Naive B cell (primary cell): ENCODE data around the gene IL26. TPM values are rescaled to one million over a fixed set of nuclear protein-coding genes. Genes with fewer than 3 reads are reported as not detected.
"Not testable (repeated sequence)": the region's sequence is repeated elsewhere in the genome, so short reads cannot be mapped to it uniquely, and the experiment has no call there.

Experiments
- ATAC-seq, 2 donors: fragments of 150-1000 bp; cut with Tn5 transposase; 2 replicates each; pipeline ENCODE4 v1.10.0; 2021; ENCODE audit warnings: low read depth in 2 of 2, mild to moderate bottlenecking in 2 of 2, moderate library complexity in 2 of 2
- DNase-seq: peaks from one replicate; pipeline ENCODE4 v3.0.0; 2022
- H3K27ac Mint-ChIP-seq, 6 donors: one replicate each; pipeline ENCODE4 v1.8.0; 2020 to 2022; ENCODE audit warnings: mild to moderate bottlenecking in 6 of 6, mixed read lengths in 6 of 6, moderate library complexity in 5 of 6, inconsistent platforms in 2 of 6
- H3K27me3 Mint-ChIP-seq, 3 donors: one replicate each; pipeline ENCODE4 v1.8.0; 2021 to 2022; ENCODE audit warnings: mixed read lengths in 3 of 3, mild to moderate bottlenecking in 1 of 3
- H3K36me3 Mint-ChIP-seq, 2 donors: one replicate each; pipeline ENCODE4 v1.8.0; 2020 to 2022; ENCODE audit warnings: mixed read lengths in 2 of 2, inconsistent platforms in 1 of 2, mild to moderate bottlenecking in 1 of 2
- H3K4me1 Mint-ChIP-seq, 3 donors: one replicate each; pipeline ENCODE4 v1.8.0; 2020 to 2022; ENCODE audit warnings: mixed read lengths in 3 of 3, inconsistent platforms in 1 of 3, mild to moderate bottlenecking in 1 of 3, moderate library complexity in 1 of 3
- H3K4me3 Mint-ChIP-seq, 8 donors: one replicate each; pipeline ENCODE4 v1.8.0; 2020 to 2022; ENCODE audit warnings: mild to moderate bottlenecking in 8 of 8, mixed read lengths in 8 of 8, moderate library complexity in 8 of 8, inconsistent platforms in 2 of 8
- H3K9me3 Mint-ChIP-seq, 7 donors: one replicate each; pipeline ENCODE4 v1.8.0; 2020 to 2022; ENCODE audit warnings: mixed read lengths in 7 of 7, mild to moderate bottlenecking in 5 of 7, inconsistent platforms in 2 of 7, moderate library complexity in 1 of 7
- polyA plus RNA-seq, 6 donors: library from polyadenylated mRNA; unstranded; fragments of 300-500 nt; fragmentation: Illumina TruSeq; gene quantifications; one replicate each; pipeline ENCODE4 v1.2.3, GENCODE V29; 2021; ENCODE audit warnings: low read depth in 6 of 6

IL26 gene
- polyA plus RNA-seq, 6 donors from 2014 or later, result not detected

GRCh38 chr12:68235576-68235975 lies 10.0 kb upstream of the IL26 start:
- Mint-ChIP-seq H3K36me3 (no peaks in the 10 kb centered on the region), H3K4me3 (peak overlapping the region in 4 of 8 donors; percentile 6 to 94 (median 62)), H3K27ac (peak overlapping the region in 2 of 6 donors; percentile 2 to 22), H3K4me1 (peaks cover 17 to 25% (median 21%) of the 10 kb centered on the region in 3 donors), H3K27me3 (no peaks in the 10 kb centered on the region), H3K9me3 (no peaks in the 10 kb centered on the region)
- ATAC-seq, result no peak
- no peak for DNase-seq

DNA sequence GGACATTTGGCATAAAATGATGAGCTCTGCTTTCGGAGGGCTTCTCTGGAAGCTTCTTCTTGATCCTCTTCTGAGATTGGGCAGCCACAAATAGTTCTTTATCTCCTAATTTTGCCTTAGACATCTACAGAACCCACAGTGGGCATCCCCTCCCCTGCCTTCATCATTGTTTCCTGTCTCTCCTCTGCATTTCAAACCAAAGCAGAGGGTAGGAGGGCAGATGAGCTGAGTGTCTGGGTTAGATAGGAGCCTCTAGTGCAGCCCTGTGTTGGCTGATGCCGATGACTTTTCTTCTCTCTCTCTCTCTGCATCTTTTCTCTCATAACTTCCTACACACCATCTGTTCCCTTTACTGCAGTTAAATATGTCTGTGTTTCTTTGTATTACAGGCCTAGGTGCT lies 8.5 kb upstream of the IL26 start:
- Mint-ChIP-seq H3K4me1 (peaks cover 16 to 20% (median 19%) of the 10 kb centered on the region in 3 donors), H3K4me3 (no peak overlapping the region), H3K27me3 (no peaks in the 10 kb centered on the region), H3K27ac (peak overlapping the region in 1 of 6 donors; percentile 6), H3K9me3 (no peaks in the 10 kb centered on the region), H3K36me3 (no peaks in the 10 kb centered on the region)
- ATAC-seq, result no peak
- DNase-seq, result no peak

DNA sequence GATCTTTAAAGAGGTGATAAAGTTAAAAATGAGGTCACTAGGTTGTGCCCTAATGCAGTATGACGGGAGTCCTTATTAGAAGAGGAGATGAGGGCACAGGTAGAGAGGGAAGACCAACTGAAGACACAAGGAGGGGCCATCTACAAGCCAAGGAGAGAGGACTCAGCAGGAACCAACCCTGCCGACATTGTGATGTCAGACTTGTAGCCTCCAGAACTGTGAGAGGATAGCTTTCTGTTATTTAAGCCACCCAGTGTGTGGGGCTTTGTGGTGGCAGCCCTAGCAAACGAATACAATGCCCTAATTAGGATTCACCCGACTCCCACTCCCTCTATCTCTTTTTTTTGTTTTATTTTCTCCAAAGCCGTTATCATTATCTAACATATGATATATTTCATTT lies 7.9 kb upstream of the IL26 start:
- ATAC-seq (no peak), DNase-seq (no peak)
- H3K27ac Mint-ChIP-seq, result peak overlapping the region in 1 of 6 donors; percentile 30
- no peaks in the 10 kb centered on the region for H3K36me3 Mint-ChIP-seq
- no peaks in the 10 kb centered on the region for H3K9me3 Mint-ChIP-seq
- peaks cover 16 to 20% (median 19%) of the 10 kb centered on the region in 3 donors for H3K4me1 Mint-ChIP-seq
- no peak overlapping the region for H3K4me3 Mint-ChIP-seq
- H3K27me3 Mint-ChIP-seq, result no peaks in the 10 kb centered on the region

DNA sequence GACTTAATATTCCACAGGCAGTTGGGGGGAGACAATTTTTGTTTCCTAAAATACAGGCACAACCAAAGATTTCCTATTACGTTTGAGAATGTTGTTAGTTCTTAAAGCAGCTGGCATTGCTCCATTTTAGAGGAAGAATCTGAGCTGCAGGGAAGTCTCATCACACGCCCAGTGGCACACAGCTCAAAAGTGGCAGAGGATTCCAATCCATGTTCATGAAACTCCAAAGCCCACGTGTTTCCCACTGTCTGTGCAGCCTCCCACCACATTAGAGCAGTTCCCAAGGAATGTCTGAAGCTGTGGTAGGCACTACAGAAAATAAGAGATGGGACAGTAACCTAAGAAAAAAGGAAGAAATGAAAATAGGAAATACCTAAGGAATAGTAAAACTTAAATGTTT lies 6.1 kb upstream of the IL26 start:
- Mint-ChIP-seq H3K9me3 (no peaks in the 10 kb centered on the region), H3K27ac (no peak overlapping the region), H3K4me3 (no peak overlapping the region), H3K36me3 (no peaks in the 10 kb centered on the region), H3K27me3 (no peaks in the 10 kb centered on the region), H3K4me1 (peaks cover 2 to 7% (median 7%) of the 10 kb centered on the region in 3 donors)
- DNase-seq, result no peak
- ATAC-seq, result no peak

GRCh38 chr12:68231229-68231628 lies 5.6 kb upstream of the IL26 start:
- no peak overlapping the region for H3K4me3 Mint-ChIP-seq
- DNase-seq (no peak), ATAC-seq (no peak)
- no peaks in the 10 kb centered on the region for H3K27me3 Mint-ChIP-seq
- no peaks in the 10 kb centered on the region for H3K36me3 Mint-ChIP-seq
- H3K27ac Mint-ChIP-seq, result no peak overlapping the region
- H3K4me1 Mint-ChIP-seq, result peaks cover 0 to 5% (median 4%) of the 10 kb centered on the region in 3 donors
- H3K9me3 Mint-ChIP-seq, result no peaks in the 10 kb centered on the region

DNA sequence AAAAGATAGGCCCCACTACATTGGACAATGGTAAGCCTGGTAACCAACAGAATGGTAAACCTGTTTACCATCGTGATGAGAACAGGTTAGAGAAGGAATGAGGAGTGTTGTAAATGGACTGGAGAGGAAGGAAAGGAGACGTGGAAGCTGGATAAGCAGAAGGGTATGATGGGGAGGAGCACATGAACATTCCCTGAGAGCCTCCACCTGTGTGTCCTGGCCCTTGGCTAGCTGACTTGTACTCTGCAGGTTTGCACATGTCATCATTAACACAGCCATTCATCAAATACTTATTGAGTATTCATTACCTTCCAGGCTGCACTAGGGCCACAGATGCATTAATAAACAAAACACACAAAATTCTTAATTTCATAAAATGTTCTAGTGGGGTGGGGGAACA lies 4.3 kb upstream of the IL26 start:
- H3K4me1 Mint-ChIP-seq, result no peaks in the 10 kb centered on the region

DNA sequence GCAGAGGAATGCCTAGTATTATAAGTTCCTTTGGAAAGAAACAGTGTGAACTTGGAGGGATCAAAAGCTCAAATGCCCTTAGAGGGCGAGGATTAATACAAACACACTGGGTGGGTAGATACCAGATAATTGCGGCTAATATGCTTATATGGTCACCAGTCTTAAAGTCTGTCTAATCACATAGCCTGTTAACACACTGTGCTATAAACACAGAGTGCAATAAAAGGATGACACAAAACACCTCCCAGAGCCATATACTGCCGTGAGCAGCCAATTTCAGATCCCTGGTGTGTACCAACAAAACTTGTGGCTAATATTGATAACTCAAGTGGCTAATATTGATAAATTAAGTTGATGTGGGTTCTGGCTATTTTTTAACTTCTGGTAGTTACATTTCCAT lies 1.7 kb upstream of the IL26 start:
- no peak for DNase-seq
- H3K27ac Mint-ChIP-seq, result no peak overlapping the region
- peaks cover 0 to 5% (median 0%) of the 10 kb centered on the region in 3 donors for H3K27me3 Mint-ChIP-seq
- H3K4me3 Mint-ChIP-seq, result no peak overlapping the region
- H3K36me3 Mint-ChIP-seq, result no peaks in the 10 kb centered on the region
- no peaks in the 10 kb centered on the region for H3K9me3 Mint-ChIP-seq
- no peak for ATAC-seq
- H3K4me1 Mint-ChIP-seq, result peaks cover 4 to 7% (median 6%) of the 10 kb centered on the region in 3 donors

More for the DNA sequence above, 4.3 kb upstream of the IL26 start:
- no peaks in the 10 kb centered on the region for H3K36me3 Mint-ChIP-seq
- ATAC-seq (no peak), DNase-seq (no peak)
- no peak overlapping the region for H3K27ac Mint-ChIP-seq
- no peak overlapping the region for H3K4me3 Mint-ChIP-seq
- H3K27me3 Mint-ChIP-seq, result no peaks in the 10 kb centered on the region
- no peaks in the 10 kb centered on the region for H3K9me3 Mint-ChIP-seq

- H3K4me3 Mint-ChIP-seq, result no peak overlapping the region
- peaks cover 0 to 5% (median 0%) of the 10 kb centered on the region in 3 donors for H3K27me3 Mint-ChIP-seq
- H3K9me3 Mint-ChIP-seq, result no peaks in the 10 kb centered on the region
- DNase-seq (no peak), ATAC-seq (no peak)
- no peak overlapping the region for H3K27ac Mint-ChIP-seq
- H3K36me3 Mint-ChIP-seq, result no peaks in the 10 kb centered on the region
- peaks cover 4 to 7% (median 6%) of the 10 kb centered on the region in 3 donors for H3K4me1 Mint-ChIP-seq
These were observed 861 bp downstream of the IL26 start for GRCh38 chr12:68224613-68225285.

DNA sequence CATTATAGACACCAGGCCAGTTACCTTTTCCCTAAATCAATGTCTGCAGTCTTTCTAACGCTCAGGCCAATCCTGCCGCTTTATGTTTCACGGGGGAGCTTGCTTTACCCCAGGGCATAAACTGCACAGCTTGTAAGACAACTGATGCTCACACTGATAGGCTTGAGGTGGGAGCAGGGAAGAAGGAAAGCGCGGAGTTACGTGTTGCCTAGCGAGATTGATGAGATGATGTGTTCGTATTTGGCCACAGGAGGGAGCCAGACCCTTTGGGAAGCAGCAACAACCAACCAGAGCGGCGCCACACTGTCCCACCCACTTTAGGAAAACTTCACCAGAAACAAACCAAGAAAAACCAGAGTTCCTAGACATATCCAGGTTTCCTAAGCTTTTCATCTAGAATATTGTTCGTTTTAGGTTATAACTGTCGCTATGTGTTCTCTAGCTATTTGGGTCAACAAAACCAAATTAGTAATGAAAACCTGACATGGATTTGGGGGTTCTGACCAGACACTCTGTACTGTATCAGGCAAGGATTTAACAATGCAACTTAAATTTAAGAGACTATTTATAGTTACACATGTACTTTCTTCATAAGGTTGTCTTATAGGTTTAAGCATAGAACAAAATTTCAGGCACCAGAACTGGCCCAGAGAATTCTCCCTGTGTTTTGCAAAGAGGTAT lies 2.4 kb downstream of the IL26 start:
- peaks cover 0 to 5% (median 0%) of the 10 kb centered on the region in 3 donors for H3K27me3 Mint-ChIP-seq
- peak; percentile 60 for DNase-seq
- ATAC-seq, result peak; percentile 99

DNA sequence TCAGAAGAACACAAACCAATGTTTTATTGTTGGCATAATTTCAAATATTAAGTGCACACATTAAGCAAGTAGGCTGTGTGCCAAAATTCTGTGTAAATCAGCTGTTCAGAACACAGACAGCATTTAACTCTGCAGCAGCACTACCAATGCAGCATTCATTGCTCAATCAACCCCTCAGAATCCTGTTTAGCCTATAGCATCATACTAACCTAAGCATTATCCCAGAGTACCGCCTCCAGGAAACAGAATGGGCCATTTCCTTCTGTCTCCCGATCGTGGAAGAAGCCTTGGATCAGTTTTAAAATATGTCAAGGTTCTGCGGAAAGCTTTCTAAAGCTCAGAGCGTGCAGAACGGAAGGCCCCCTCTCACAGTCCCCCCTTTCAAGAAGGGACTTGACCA lies 3.3 kb downstream of the IL26 start:
- Mint-ChIP-seq H3K27me3 (peaks cover 0 to 10% (median 5%) of the 10 kb centered on the region in 3 donors), H3K27ac (no peak overlapping the region)

More for the DNA sequence above, 2.4 kb downstream of the IL26 start:
- H3K4me1 Mint-ChIP-seq, result peaks cover 4 to 7% (median 6%) of the 10 kb centered on the region in 3 donors
- no peak overlapping the region for H3K27ac Mint-ChIP-seq
- H3K9me3 Mint-ChIP-seq, result no peaks in the 10 kb centered on the region
- H3K4me3 Mint-ChIP-seq, result peak overlapping the region in 2 of 8 donors; percentile 9 to 75
- no peaks in the 10 kb centered on the region for H3K36me3 Mint-ChIP-seq

GRCh38 chr12:68221497-68221896 lies 4.1 kb downstream of the IL26 start:
- DNase-seq, result no peak
- H3K9me3 Mint-ChIP-seq, result no peaks in the 10 kb centered on the region
- H3K4me1 Mint-ChIP-seq, result peaks cover 4 to 7% (median 6%) of the 10 kb centered on the region in 3 donors
- H3K27ac Mint-ChIP-seq, result no peak overlapping the region
- no peak overlapping the region for H3K4me3 Mint-ChIP-seq
- no peak for ATAC-seq
- no peaks in the 10 kb centered on the region for H3K36me3 Mint-ChIP-seq
- peaks cover 0 to 10% (median 5%) of the 10 kb centered on the region in 3 donors for H3K27me3 Mint-ChIP-seq

More for the DNA sequence above, 3.3 kb downstream of the IL26 start:
- Mint-ChIP-seq H3K4me1 (peaks cover 4 to 7% (median 6%) of the 10 kb centered on the region in 3 donors), H3K9me3 (no peaks in the 10 kb centered on the region), H3K4me3 (no peak overlapping the region), H3K36me3 (no peaks in the 10 kb centered on the region)
- no peak for DNase-seq
- no peak for ATAC-seq

GRCh38 chr12:68210875-68211274 lies 14.7 kb downstream of the IL26 start:
- peak overlapping the region in 2 of 6 donors; percentile 0 to 22 for H3K27ac Mint-ChIP-seq
- no peak for ATAC-seq
- DNase-seq, result no peak
- H3K4me3 Mint-ChIP-seq, result no peak overlapping the region
- peaks cover 6 to 10% (median 9%) of the 10 kb centered on the region in 3 donors for H3K27me3 Mint-ChIP-seq
- H3K4me1 Mint-ChIP-seq, result no peaks in the 10 kb centered on the region
- H3K36me3 Mint-ChIP-seq, result no peaks in the 10 kb centered on the region
- no peaks in the 10 kb centered on the region for H3K9me3 Mint-ChIP-seq

- H3K36me3 Mint-ChIP-seq, H3K4me1 Mint-ChIP-seq, ATAC-seq, H3K9me3 Mint-ChIP-seq, H3K4me3 Mint-ChIP-seq, H3K27me3 Mint-ChIP-seq, H3K27ac Mint-ChIP-seq, DNase-seq: not testable (repeated sequence)
These were observed 16.4 kb downstream of the IL26 start for GRCh38 chr12:68209048-68209728.
